ENCODE results near the gene RGR.

- TF ChIP-seq CTCF (IDR thresholded peaks at IDR 0.05), result no peak
- TF ChIP-seq EZH2 (IDR thresholded peaks at IDR 0.05), result no peak
- no peak for TF ChIP-seq EZH2phosphoT487 (IDR thresholded peaks at IDR 0.05)
These were observed 47.2 kb upstream of the RGR start for GRCh38 chr10:84197643-84198042.
